Esophagus squamous epithelium (tissue), 5 donors: ENCODE measurements around the gene BIRC2. TPM values are rescaled to one million over a fixed set of nuclear protein-coding genes. Genes with fewer than 3 reads are reported as not detected.

Source experiments
- DNase-seq: peaks from one replicate; lab custom pipeline; 2025; lab: John Stamatoyannopoulos, UW
- H3K27ac ChIP-seq, 4 donors: fragments of 200-600 bp; sonication (generic); one replicate each; pipeline ENCODE4 v1.5.1; 2016 to 2019; ENCODE audit warnings: mild to moderate bottlenecking in 1 of 4
- H3K27me3 ChIP-seq, 4 donors: fragments of 200-600 bp; sonication (generic); 1 replicate in 3 of 4; 2 replicates in 1 of 4; pipeline versions ENCODE4 v1.5.1 to v1.6.0; 2017 to 2021; ENCODE audit warnings: antibody characterized with exemption in 1 of 4
- H3K36me3 ChIP-seq, 3 donors: fragments of 200-600 bp; sonication (generic); one replicate each; pipeline ENCODE4 v1.5.1; 2016 to 2019
- H3K4me1 ChIP-seq, 3 donors: fragments of 200-600 bp; sonication (generic); one replicate each; pipeline ENCODE4 v1.5.1; 2017 to 2019
- H3K4me3 ChIP-seq, 4 donors: fragments of 200-600 bp; sonication (generic); 1 replicate in 3 of 4; 2 replicates in 1 of 4; pipeline ENCODE4 v1.5.1; 2016 to 2019; ENCODE audit warnings: mild to moderate bottlenecking in 2 of 4, moderate library complexity in 1 of 4
- H3K9me3 ChIP-seq, 3 donors: fragments of 200-600 bp; sonication (generic); one replicate each; pipeline ENCODE4 v1.5.1; 2016 to 2019
- POLR2A ChIP-seq, 4 donors: fragments of 450-650 bp; IDR thresholded peaks; one replicate each; pipeline ENCODE4 v1.6.1; 2017; ENCODE audit warnings: antibody characterized with exemption in 4 of 4, mild to moderate bottlenecking in 4 of 4, moderate library complexity in 3 of 4
- WGBS, 2 donors: methylation state at CpG; one replicate each; pipeline ENCODE4 v1.1.5; 2018; 5-methylcytosine and 5-hydroxymethylcytosine counted together
- intact Hi-C: fragments of 100-400 bp; cut with DNase I; formaldehyde crosslinking; loops from one replicate; pipeline ENCODE4 v1.15.0; 2022
- total RNA-seq, 4 donors: library from RNA; depleted of rRNA; stranded (reverse); fragments of >200 nt; gene quantifications; one replicate each; pipeline ENCODE4 v1.1.0, GENCODE V29; 2016
- TF ChIP-seq, protein P1 (sequence below), 6 experiments: fragments of 450-650 bp in 4 of 6; fragments of 200-600 bp in 2 of 6; sonication (generic) in 2 of 6; IDR thresholded peaks; one replicate each; pipeline ENCODE4 v1.5.1; 2016 to 2019; ENCODE audit warnings: antibody characterized with exemption in 6 of 6, mild to moderate bottlenecking in 4 of 6, moderate library complexity in 4 of 6
- donor health status: DM: yes; HTN: yes; CAD: no.

Gene BIRC2
- total RNA-seq, 4 donors from 2014 or later = 18.9 to 38.7 (median 26.4) TPM

DNA sequence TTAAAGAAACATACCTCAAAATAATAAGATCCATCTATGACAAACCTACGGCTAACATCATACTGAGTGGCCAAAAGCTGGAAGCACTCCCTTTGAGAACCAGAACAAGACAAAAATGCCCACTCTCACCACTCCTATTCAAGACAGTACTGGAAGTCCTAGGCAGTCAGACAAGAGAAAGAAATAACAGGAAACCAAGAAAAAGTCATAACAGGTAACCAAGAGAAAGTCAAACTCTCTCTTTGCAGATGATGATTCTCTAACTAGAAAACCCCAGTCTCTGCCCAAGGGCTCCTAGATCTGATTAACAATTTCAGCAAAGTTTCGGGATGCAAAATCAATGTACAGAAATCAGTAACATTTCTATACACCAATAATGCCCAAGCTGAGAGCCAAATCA lies 70.0 kb downstream of the BIRC2 start:
- WGBS, 2 donors = 82 to 89% methylated on average over 2 of the region's 2 CpGs
- no peak for DNase-seq
- no peaks in the 10 kb centered on the region for H3K36me3 ChIP-seq

DNA sequence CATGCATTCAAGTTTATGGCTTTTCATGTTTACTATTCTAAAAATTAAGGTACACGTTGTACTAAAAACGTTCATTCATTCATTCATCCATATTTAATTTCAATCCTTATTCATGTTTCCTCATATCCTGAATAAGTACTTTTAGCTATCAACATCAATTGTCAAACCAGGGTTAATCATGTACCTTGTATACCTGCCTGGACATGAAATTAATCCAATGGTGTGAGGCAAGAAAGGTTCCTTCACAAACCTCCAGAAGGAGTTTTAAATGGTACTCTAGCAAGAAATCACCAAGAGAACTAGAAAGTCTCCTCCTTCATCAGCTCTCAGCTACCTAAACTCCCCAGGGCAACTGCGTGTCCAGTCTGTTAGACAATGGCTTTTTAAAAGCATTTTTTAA lies 72.2 kb downstream of the BIRC2 start:
- WGBS, 2 donors = 35 to 39% methylated on average over 3 of the region's 3 CpGs
- H3K9me3 ChIP-seq = no peaks in the 10 kb centered on the region
- H3K27me3 ChIP-seq = no peaks in the 10 kb centered on the region
- TF ChIP-seq POLR2A (IDR thresholded peaks at IDR 0.05) = no peak
- TF ChIP-seq, protein P1, sequence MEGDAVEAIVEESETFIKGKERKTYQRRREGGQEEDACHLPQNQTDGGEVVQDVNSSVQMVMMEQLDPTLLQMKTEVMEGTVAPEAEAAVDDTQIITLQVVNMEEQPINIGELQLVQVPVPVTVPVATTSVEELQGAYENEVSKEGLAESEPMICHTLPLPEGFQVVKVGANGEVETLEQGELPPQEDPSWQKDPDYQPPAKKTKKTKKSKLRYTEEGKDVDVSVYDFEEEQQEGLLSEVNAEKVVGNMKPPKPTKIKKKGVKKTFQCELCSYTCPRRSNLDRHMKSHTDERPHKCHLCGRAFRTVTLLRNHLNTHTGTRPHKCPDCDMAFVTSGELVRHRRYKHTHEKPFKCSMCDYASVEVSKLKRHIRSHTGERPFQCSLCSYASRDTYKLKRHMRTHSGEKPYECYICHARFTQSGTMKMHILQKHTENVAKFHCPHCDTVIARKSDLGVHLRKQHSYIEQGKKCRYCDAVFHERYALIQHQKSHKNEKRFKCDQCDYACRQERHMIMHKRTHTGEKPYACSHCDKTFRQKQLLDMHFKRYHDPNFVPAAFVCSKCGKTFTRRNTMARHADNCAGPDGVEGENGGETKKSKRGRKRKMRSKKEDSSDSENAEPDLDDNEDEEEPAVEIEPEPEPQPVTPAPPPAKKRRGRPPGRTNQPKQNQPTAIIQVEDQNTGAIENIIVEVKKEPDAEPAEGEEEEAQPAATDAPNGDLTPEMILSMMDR (IDR thresholded peaks at IDR 0.05) = no peak
- intact Hi-C loops = no loop called here
- H3K27ac ChIP-seq = no peak overlapping the region
- H3K4me1 ChIP-seq = peaks cover 0 to 35% (median 9%) of the 10 kb centered on the region in 3 donors
- H3K36me3 ChIP-seq = no peaks in the 10 kb centered on the region
- no peak for DNase-seq
- no peak overlapping the region for H3K4me3 ChIP-seq

More for the DNA sequence above, 70.0 kb downstream of the BIRC2 start:
- intact Hi-C loops = no loop called here
- no peak overlapping the region for H3K27ac ChIP-seq
- no peak for TF ChIP-seq POLR2A (IDR thresholded peaks at IDR 0.05)
- TF ChIP-seq, protein P1 (IDR thresholded peaks at IDR 0.05) = no peak
- H3K27me3 ChIP-seq = no peaks in the 10 kb centered on the region
- no peaks in the 10 kb centered on the region for H3K9me3 ChIP-seq
- H3K4me3 ChIP-seq = no peak overlapping the region
- H3K4me1 ChIP-seq = peaks cover 0 to 28% (median 9%) of the 10 kb centered on the region in 3 donors

DNA sequence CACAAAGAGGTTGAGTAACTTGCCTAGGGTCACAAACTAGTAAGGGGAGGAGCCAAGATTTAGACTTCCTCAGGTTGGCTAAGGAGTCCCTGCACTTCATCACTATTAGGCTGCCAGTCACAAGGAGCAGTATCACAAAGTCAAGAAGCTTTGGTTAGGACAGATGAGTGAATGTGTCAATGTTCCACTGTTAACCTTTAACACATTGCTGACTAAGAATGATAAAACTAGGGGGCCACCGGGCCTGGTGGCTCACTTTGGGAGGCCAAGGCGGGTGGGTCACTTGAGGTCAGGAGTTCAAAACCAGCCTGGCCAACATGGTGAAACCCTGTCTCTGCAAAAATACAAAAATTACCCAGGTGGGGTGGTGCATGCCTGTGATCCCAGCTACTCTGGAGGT lies 73.5 kb downstream of the BIRC2 start:
- no peak for TF ChIP-seq POLR2A (IDR thresholded peaks at IDR 0.05)
- TF ChIP-seq, protein P1 (IDR thresholded peaks at IDR 0.05) = no peak
- no peaks in the 10 kb centered on the region for H3K27me3 ChIP-seq
- no peaks in the 10 kb centered on the region for H3K36me3 ChIP-seq
- intact Hi-C loops = no loop called here
- WGBS, 2 donors = 57 to 69% methylated on average over 2 of the region's 2 CpGs
- H3K9me3 ChIP-seq = no peaks in the 10 kb centered on the region
- peaks cover 0 to 31% (median 9%) of the 10 kb centered on the region in 3 donors for H3K4me1 ChIP-seq
- no peak overlapping the region for H3K4me3 ChIP-seq
- no peak for DNase-seq
- H3K27ac ChIP-seq = no peak overlapping the region

DNA sequence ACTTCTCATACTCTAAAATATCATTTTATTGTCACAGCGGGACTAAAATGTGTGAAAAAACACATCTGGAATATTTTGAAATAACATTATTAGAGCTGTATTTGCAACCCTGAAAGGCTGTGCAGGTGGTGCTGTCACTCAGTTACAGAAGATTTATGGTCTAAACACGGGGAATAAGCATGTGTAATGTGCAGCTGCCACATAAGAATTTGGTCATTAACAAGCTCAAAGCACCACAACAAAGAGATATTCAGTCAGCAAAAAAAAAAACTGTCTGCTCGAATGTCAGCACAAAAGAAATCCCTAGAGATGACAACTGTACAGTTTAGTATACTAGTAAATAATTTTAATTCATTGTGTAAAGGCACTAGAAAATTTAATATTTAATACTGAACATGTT lies 74.2 kb downstream of the BIRC2 start:
- WGBS, 2 donors = 52 to 53% methylated on average over 3 of the region's 3 CpGs
- Histone ChIP-seq H3K27ac (no peak overlapping the region), H3K4me1 (peaks cover 0 to 31% (median 9%) of the 10 kb centered on the region in 3 donors), H3K9me3 (no peaks in the 10 kb centered on the region), H3K4me3 (no peak overlapping the region), H3K36me3 (no peaks in the 10 kb centered on the region), H3K27me3 (no peaks in the 10 kb centered on the region)
- TF ChIP-seq, protein P1 (IDR thresholded peaks at IDR 0.05) = no peak
- TF ChIP-seq POLR2A (IDR thresholded peaks at IDR 0.05) = no peak
- intact Hi-C loops = no loop called here
- no peak for DNase-seq

DNA sequence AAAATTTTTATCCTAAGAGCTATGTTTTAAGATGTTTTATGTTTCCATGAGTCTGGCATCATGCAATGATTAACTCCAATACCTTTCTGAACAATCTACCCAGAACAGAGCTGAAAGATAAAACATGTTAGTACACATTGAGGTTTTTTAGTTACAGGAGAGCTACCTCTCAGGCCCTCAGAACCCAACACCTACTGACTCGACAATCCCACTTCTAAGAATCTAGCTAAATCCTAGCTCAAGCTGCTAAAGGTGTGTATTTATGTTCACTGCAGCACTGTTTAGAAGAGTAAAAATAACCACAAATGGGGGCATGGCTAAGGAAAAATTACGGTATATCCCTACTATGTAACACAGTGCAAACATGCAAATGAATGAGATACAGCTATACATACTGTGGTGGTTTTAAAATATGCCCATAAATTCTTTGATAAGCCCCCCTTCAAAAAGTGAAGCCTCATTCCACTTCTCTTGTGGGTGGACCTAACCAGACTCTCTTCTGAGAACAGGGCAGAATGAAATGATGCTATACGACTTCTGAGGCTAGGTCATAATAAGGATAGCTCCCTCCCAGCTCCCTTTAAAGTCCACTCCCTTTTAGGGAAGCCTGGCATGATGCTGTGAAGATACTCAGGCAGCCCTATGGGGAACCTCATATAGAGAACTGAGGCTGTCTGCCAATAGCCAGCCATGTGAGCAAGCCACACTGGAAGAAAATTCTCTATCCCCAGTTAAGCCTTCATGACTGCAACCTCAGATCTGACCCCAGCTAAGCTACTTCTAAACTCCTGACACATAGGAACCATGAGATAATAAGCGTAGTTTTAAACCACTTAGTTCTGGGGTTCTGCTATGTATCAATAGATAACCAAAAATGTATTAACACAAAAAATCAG lies 76.1 kb downstream of the BIRC2 start:
- 78 to 82% methylated on average over 4 of the region's 4 CpGs for WGBS, 2 donors
- H3K4me3 ChIP-seq = no peak overlapping the region
- H3K9me3 ChIP-seq = no peaks in the 10 kb centered on the region
- peaks cover 0 to 31% (median 9%) of the 10 kb centered on the region in 3 donors for H3K4me1 ChIP-seq
- DNase-seq = no peak
- no peaks in the 10 kb centered on the region for H3K36me3 ChIP-seq
- TF ChIP-seq, protein P1 (IDR thresholded peaks at IDR 0.05) = no peak
- TF ChIP-seq POLR2A (IDR thresholded peaks at IDR 0.05) = no peak
- no peaks in the 10 kb centered on the region for H3K27me3 ChIP-seq
- H3K27ac ChIP-seq = no peak overlapping the region
- intact Hi-C loops = no loop called here
